BLaER1 treated with 17β-estradiol and CSF1 and Interleukin-3, amounts not matched to agents 10 nM and 100 nM (cell line): ENCODE data around the gene IL1RN.

Experiments
- H3K27ac ChIP-seq, 11 experiments: shearing (Covaris generic); formaldehyde crosslinking; 2 replicates each; pipeline ENCODE4 v1.8.1; 2022
- H3K27me3 ChIP-seq, 11 experiments: shearing (Covaris generic); formaldehyde crosslinking; 2 replicates each; pipeline ENCODE4 v1.8.1; 2022
- H3K36me3 ChIP-seq, 11 experiments: shearing (Covaris generic); formaldehyde crosslinking; 2 replicates each; pipeline ENCODE4 v1.8.1; 2022
- H3K4me1 ChIP-seq, 10 experiments: shearing (Covaris generic); formaldehyde crosslinking; 2 replicates each; pipeline ENCODE4 v1.8.1; 2022
- H3K4me2 ChIP-seq, 11 experiments: shearing (Covaris generic); formaldehyde crosslinking; 2 replicates each; pipeline ENCODE4 v1.8.1; 2022
- H3K4me3 ChIP-seq, 10 experiments: shearing (Covaris generic); formaldehyde crosslinking; 2 replicates each; pipeline ENCODE4 v1.8.1; 2022
- H3K9ac ChIP-seq, 11 experiments: shearing (Covaris generic); formaldehyde crosslinking; 2 replicates each; pipeline ENCODE4 v1.8.1; 2022
- H3K9me3 ChIP-seq, 11 experiments: shearing (Covaris generic); formaldehyde crosslinking; replicated peaks in 1 of 11; 2 replicates each; pipeline ENCODE4 v1.8.1; 2022
- H4K20me1 ChIP-seq, 11 experiments: shearing (Covaris generic); formaldehyde crosslinking; 2 replicates each; pipeline ENCODE4 v1.8.1; 2022
- Cebpa-rat ChIP-seq, 11 experiments: shearing (Covaris generic); IDR thresholded peaks; 2 replicates each; pipeline ENCODE4 v1.8.1; 2022

IL1RN gene

GRCh38 chr2:113162869-113163268 lies 35.5 kb downstream of the IL1RN start:
- H3K27ac ChIP-seq: no peak overlapping the region
- peaks cover 8 to 14% (median 9%) of the 10 kb centered on the region in 11 experiments for H3K27me3 ChIP-seq
- no peaks in the 10 kb centered on the region for H4K20me1 ChIP-seq
- no peak overlapping the region for H3K9ac ChIP-seq
- H3K9me3 ChIP-seq: no peaks in the 10 kb centered on the region
- peaks cover 1 to 14% (median 4%) of the 10 kb centered on the region in 10 experiments; a peak in 14 of 20 replicates for H3K4me1 ChIP-seq
- no peak for TF ChIP-seq Cebpa-rat (IDR thresholded peaks at IDR 0.05)
- no peak overlapping the region for H3K4me2 ChIP-seq
- H3K36me3 ChIP-seq: no peaks in the 10 kb centered on the region
- H3K4me3 ChIP-seq: no peak overlapping the region

GRCh38 chr2:113164215-113164929 lies 37.0 kb downstream of the IL1RN start:
- H3K4me3 ChIP-seq: no peak overlapping the region
- H3K4me1 ChIP-seq: peaks cover 11 to 18% (median 14%) of the 10 kb centered on the region in 10 experiments
- H3K9me3 ChIP-seq: no peaks in the 10 kb centered on the region
- H3K9ac ChIP-seq: no peak overlapping the region
- H3K4me2 ChIP-seq: no peak overlapping the region
- no peaks in the 10 kb centered on the region for H3K27me3 ChIP-seq
- TF ChIP-seq Cebpa-rat (IDR thresholded peaks at IDR 0.05): no peak
- no peak overlapping the region for H3K27ac ChIP-seq
- no peaks in the 10 kb centered on the region for H4K20me1 ChIP-seq
- H3K36me3 ChIP-seq: no peaks in the 10 kb centered on the region

DNA sequence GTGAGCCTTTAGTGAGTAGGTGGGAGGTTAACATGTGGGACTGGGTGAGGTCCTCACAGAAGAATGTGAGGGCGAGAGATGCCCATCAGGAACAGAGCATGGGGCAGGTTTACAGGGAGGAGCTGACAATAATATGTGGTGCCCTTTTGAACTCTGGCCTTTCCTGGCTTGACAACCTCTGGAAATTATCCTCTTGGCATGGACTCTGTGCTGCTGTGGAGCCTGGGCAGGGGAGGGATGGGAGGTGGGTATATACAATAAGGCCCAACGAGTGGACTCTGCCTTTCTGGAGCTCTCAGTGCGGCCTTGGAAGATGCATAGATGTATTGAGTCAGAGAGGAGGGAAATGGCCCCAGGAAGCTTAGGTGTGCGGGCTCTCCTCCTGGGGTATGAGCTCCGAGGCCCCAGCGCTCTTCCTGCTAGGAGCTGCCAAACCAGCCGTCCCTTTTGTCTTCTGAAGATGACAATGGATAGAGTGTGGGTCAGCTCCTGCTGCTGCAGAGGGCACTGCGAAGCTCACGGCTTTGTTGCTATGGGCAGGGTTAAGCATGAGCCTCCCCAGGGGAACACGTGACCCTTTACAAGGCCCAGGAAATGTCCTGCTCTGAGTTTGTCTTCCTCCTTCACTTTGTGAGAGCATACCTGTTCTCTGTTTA lies 37.7 kb downstream of the IL1RN start:
- no peak overlapping the region for H3K4me3 ChIP-seq
- no peaks in the 10 kb centered on the region for H3K27me3 ChIP-seq
- H3K4me1 ChIP-seq: peaks cover 11 to 18% (median 14%) of the 10 kb centered on the region in 10 experiments
- H3K9me3 ChIP-seq: no peaks in the 10 kb centered on the region
- no peak overlapping the region for H3K9ac ChIP-seq
- no peaks in the 10 kb centered on the region for H3K36me3 ChIP-seq
- no peak overlapping the region for H3K27ac ChIP-seq
- no peak for TF ChIP-seq Cebpa-rat (IDR thresholded peaks at IDR 0.05)
- H3K4me2 ChIP-seq: no peak overlapping the region
- H4K20me1 ChIP-seq: no peaks in the 10 kb centered on the region

- Histone ChIP-seq H3K36me3 (no peaks in the 10 kb centered on the region), H4K20me1 (no peaks in the 10 kb centered on the region), H3K4me1 (peaks cover 11 to 18% (median 14%) of the 10 kb centered on the region in 10 experiments), H3K27me3 (no peaks in the 10 kb centered on the region), H3K4me3 (no peak overlapping the region), H3K27ac (no peak overlapping the region), H3K9ac (no peak overlapping the region), H3K4me2 (no peak overlapping the region), H3K9me3 (no peaks in the 10 kb centered on the region)
- TF ChIP-seq Cebpa-rat (IDR thresholded peaks at IDR 0.05): no peak
These were observed 38.8 kb downstream of the IL1RN start for GRCh38 chr2:113166187-113166645.

- H3K4me1 ChIP-seq: peaks cover 11 to 18% (median 14%) of the 10 kb centered on the region in 10 experiments
- TF ChIP-seq Cebpa-rat (IDR thresholded peaks at IDR 0.05): no peak
- no peaks in the 10 kb centered on the region for H3K27me3 ChIP-seq
- no peaks in the 10 kb centered on the region for H4K20me1 ChIP-seq
- peak overlapping the region in 1 of 11 experiments; percentile 3; a peak in 2 of 22 replicates for H3K4me2 ChIP-seq
- no peaks in the 10 kb centered on the region for H3K9me3 ChIP-seq
- no peak overlapping the region for H3K4me3 ChIP-seq
- H3K36me3 ChIP-seq: no peaks in the 10 kb centered on the region
- no peak overlapping the region; a peak in 1 of 22 replicates for H3K27ac ChIP-seq
- no peak overlapping the region for H3K9ac ChIP-seq
These were observed 39.9 kb downstream of the IL1RN start for GRCh38 chr2:113167115-113167932.

DNA sequence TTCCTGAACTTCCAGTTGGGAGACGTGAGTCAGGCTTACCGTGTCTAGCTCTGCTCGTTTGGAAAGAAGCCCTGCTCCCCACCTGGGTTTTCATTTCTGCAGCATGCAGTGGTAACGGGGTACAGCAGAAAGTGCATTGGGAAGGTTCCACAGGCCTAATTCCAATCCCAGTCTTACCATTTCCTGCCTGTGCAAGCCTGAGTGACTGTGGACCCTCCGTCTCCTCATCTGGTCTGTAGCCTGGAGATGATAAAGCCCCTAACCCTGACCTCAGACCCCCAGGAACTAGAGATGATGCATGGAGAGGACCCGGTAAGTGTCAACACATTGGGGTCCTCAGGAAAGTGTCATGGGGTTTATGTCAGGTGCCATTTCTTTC lies 40.6 kb downstream of the IL1RN start:
- Histone ChIP-seq H4K20me1 (no peaks in the 10 kb centered on the region), H3K27ac (no peak overlapping the region), H3K27me3 (no peaks in the 10 kb centered on the region), H3K9me3 (no peaks in the 10 kb centered on the region), H3K4me1 (peaks cover 16 to 25% (median 19%) of the 10 kb centered on the region in 10 experiments), H3K4me2 (peak overlapping the region in 4 of 11 experiments; percentile 40 to 70 (median 53); a peak in 4 of 22 replicates), H3K36me3 (no peaks in the 10 kb centered on the region), H3K9ac (no peak overlapping the region), H3K4me3 (no peak overlapping the region)
- no peak for TF ChIP-seq Cebpa-rat (IDR thresholded peaks at IDR 0.05)

DNA sequence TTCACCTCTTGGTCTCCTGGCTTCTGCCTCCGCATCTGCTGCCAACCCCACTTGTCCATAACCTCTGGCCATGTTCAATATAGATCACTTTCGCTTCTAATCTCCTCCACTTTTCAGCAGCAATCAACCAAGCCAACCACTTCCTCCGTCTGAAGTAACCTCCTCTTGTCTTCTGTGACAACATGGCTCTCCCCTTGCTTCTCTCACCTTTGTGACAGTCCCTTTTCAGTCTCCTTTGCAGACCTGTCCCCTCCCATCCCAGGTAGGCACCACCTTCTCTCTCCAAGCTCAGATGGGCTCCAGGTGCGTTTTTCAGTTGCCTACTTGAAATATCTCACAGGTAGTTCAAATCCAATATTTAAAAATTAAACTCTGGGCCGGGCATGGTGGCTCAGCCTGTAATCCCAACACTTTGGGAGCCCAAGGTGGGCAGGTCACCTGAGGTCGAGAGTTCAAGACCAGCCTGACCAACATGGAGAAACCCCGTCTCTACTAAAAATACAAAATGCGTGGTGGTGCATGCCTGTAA lies 41.7 kb downstream of the IL1RN start:
- no peak overlapping the region for H3K4me3 ChIP-seq
- H3K9ac ChIP-seq: no peak overlapping the region
- H3K27ac ChIP-seq: peak overlapping the region in 2 of 11 experiments; percentile 3 to 46; a peak in 3 of 22 replicates
- H3K36me3 ChIP-seq: no peaks in the 10 kb centered on the region
- H3K9me3 ChIP-seq: no peaks in the 10 kb centered on the region
- H3K4me2 ChIP-seq: peak overlapping the region; percentile 6 to 70 (median 50); a peak in 18 of 22 replicates
- peaks cover 27 to 36% (median 30%) of the 10 kb centered on the region in 10 experiments for H3K4me1 ChIP-seq
- no peak for TF ChIP-seq Cebpa-rat (IDR thresholded peaks at IDR 0.05)
- H4K20me1 ChIP-seq: no peaks in the 10 kb centered on the region
- H3K27me3 ChIP-seq: no peaks in the 10 kb centered on the region

- TF ChIP-seq Cebpa-rat (IDR thresholded peaks at IDR 0.05): no peak
- H3K4me3 ChIP-seq: no peak overlapping the region
- no peaks in the 10 kb centered on the region for H3K9me3 ChIP-seq
- H4K20me1 ChIP-seq: no peaks in the 10 kb centered on the region
- peak overlapping the region in 1 of 11 experiments; percentile 64; a peak in 1 of 22 replicates for H3K4me2 ChIP-seq
- no peak overlapping the region for H3K9ac ChIP-seq
- H3K36me3 ChIP-seq: no peaks in the 10 kb centered on the region
- no peak overlapping the region for H3K27ac ChIP-seq
- no peaks in the 10 kb centered on the region for H3K27me3 ChIP-seq
- peaks cover 28 to 41% (median 35%) of the 10 kb centered on the region in 10 experiments for H3K4me1 ChIP-seq
These were observed 42.2 kb downstream of the IL1RN start for GRCh38 chr2:113169586-113169985.
